ENCODE data around the gene BRWD1. TPM values are rescaled to one million over a fixed set of nuclear protein-coding genes. Genes with fewer than 3 reads are reported as not detected.

BRWD1 gene
- total and polyA plus RNA-seq, 2 of the 13 experiments (the other 11 are each of a cell fraction or from before 2014, with no cell fraction given) = 13.9 to 28.0 TPM

DNA sequence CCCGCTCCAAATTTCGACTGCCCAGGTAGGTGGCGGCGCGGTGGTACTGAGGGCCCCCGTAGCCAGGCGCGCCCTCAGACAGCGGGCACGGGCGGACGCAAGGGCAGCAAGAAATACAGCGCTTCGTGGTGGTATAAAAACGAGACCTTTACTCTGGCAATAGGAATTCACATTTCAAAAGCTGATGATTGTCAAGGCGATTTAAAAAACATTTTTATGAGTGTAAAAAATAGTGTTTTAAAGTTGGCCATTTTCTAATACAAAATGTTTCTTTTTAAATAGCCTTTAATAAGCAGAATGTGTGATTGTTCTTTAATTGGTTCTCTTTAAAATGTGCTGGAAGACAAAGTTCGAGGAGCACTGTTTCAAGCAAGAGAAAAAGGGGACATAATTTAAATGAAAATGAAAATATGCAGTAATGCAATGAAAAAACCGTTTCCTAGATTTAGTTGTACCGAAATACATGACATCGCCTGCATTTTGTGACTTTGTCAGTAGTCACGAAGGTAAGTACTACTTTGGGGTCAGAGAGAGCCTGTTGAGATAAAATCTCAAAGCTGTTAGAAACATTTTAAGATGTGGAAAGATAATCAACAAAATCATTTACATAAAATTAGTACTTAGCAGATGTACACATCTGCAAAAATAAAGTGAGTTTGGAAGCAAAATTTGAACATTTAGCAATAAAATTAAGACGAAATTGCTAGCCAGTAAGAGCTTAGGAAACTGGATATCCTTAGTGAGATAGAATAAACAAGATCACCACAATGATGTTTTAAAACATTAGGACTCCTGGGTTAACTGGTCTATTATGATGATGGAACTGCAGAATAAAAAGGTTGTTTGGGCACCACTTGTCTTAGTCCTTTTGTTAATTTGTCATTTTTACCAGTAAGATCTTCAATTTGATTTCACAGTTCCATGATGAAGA lies 129.1 kb downstream of the BRWD1 start (continued):
- TF ChIP-seq MLX (CRISPR knock-in tag; IDR thresholded peaks at IDR 0.05) (no peak), KMT2B (CRISPR knock-in tag; IDR thresholded peaks at IDR 0.05) (no peak), YY1 (IDR thresholded peaks at IDR 0.05; ENCODE audit: insufficient read depth, insufficient replicate concordance, low read depth, low read length) (no peak), CBX5 (CRISPR knock-in tag; IDR thresholded peaks at IDR 0.05; ENCODE audit: borderline replicate concordance) (no peak), CC2D1A (CRISPR knock-in tag; IDR thresholded peaks at IDR 0.05) (no peak), RNF2 (conservative IDR thresholded peaks at IDR 0.05; ENCODE audit: low read depth) (no peak), MXI1 (IDR thresholded peaks at IDR 0.05; ENCODE audit: borderline replicate concordance, low read depth, low read length) (no peak), ZMYM4 (CRISPR knock-in tag; IDR thresholded peaks at IDR 0.05) (0 out of 2 replicates have a peak, but pooled peaks have one; percentile 3), MED8 (CRISPR knock-in tag; IDR thresholded peaks at IDR 0.05; ENCODE audit: insufficient replicate concordance) (peak; percentile 56), ZNF616 (CRISPR knock-in tag; IDR thresholded peaks at IDR 0.05; ENCODE audit: low read depth) (no peak), RXRA (CRISPR knock-in tag; IDR thresholded peaks at IDR 0.05) (no peak), PCBP1 (IDR thresholded peaks at IDR 0.05; ENCODE audit: borderline replicate concordance, low read depth, low read length) (0 out of 2 replicates have a peak, but pooled peaks have one; percentile 3), HDAC2 (CRISPR knock-in tag; IDR thresholded peaks at IDR 0.05) (no peak), SRSF1 (optimal IDR thresholded peaks at IDR 0.05; ENCODE audit: low read depth, low read length) (peak; percentile 6), TCF7L2 (IDR thresholded peaks at IDR 0.05; ENCODE audit: low read depth, low read length) (no peak), ZNF878 (CRISPR knock-in tag; IDR thresholded peaks at IDR 0.05) (no peak), FIP1L1 (IDR thresholded peaks at IDR 0.05; ENCODE audit: borderline replicate concordance, insufficient read depth, low read depth, low read length) (peak; percentile 76; the same call in 1 of the 2 replicates), ZNF879 (CRISPR knock-in tag; IDR thresholded peaks at IDR 0.05) (no peak), PHF8 (CRISPR knock-in tag; IDR thresholded peaks at IDR 0.05) (no peak), ZNF232 (CRISPR knock-in tag; IDR thresholded peaks at IDR 0.05; ENCODE audit: borderline replicate concordance) (no peak), ELK4 (CRISPR knock-in tag; IDR thresholded peaks at IDR 0.05; ENCODE audit: borderline replicate concordance) (no peak)
- TF ChIP-seq, protein P1, sequence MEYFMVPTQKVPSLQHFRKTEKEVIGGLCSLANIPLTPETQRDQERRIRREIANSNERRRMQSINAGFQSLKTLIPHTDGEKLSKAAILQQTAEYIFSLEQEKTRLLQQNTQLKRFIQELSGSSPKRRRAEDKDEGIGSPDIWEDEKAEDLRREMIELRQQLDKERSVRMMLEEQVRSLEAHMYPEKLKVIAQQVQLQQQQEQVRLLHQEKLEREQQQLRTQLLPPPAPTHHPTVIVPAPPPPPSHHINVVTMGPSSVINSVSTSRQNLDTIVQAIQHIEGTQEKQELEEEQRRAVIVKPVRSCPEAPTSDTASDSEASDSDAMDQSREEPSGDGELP (IDR thresholded peaks at IDR 0.05; ENCODE audit: borderline replicate concordance, low read depth) = no peak
- TF ChIP-seq, protein P2, sequence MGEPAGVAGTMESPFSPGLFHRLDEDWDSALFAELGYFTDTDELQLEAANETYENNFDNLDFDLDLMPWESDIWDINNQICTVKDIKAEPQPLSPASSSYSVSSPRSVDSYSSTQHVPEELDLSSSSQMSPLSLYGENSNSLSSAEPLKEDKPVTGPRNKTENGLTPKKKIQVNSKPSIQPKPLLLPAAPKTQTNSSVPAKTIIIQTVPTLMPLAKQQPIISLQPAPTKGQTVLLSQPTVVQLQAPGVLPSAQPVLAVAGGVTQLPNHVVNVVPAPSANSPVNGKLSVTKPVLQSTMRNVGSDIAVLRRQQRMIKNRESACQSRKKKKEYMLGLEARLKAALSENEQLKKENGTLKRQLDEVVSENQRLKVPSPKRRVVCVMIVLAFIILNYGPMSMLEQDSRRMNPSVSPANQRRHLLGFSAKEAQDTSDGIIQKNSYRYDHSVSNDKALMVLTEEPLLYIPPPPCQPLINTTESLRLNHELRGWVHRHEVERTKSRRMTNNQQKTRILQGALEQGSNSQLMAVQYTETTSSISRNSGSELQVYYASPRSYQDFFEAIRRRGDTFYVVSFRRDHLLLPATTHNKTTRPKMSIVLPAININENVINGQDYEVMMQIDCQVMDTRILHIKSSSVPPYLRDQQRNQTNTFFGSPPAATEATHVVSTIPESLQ (CRISPR knock-in tag; conservative IDR thresholded peaks at IDR 0.05) = no peak
- TF ChIP-seq, protein P3, sequence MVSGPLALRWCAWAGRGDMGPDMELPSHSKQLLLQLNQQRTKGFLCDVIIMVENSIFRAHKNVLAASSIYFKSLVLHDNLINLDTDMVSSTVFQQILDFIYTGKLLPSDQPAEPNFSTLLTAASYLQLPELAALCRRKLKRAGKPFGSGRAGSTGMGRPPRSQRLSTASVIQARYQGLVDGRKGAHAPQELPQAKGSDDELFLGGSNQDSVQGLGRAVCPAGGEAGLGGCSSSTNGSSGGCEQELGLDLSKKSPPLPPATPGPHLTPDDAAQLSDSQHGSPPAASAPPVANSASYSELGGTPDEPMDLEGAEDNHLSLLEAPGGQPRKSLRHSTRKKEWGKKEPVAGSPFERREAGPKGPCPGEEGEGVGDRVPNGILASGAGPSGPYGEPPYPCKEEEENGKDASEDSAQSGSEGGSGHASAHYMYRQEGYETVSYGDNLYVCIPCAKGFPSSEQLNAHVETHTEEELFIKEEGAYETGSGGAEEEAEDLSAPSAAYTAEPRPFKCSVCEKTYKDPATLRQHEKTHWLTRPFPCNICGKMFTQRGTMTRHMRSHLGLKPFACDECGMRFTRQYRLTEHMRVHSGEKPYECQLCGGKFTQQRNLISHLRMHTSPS (CRISPR knock-in tag; IDR thresholded peaks at IDR 0.05; ENCODE audit: low read depth) = no peak
